WTC11 (cell line): ENCODE results near the gene PRRC2C. TPM values are rescaled to one million over a fixed set of nuclear protein-coding genes. Genes with fewer than 3 reads are reported as not detected.

Experiments
- ATAC-seq: fragments of 200-7000 bp; cut with Tn5 transposase; 2 replicates; pipeline ENCODE4 v1.10.0; 2021; ENCODE audit warnings: mild to moderate bottlenecking, moderate library complexity
- CTCF ChIA-PET: fragments of 300-600 bp; sonication (Branson Sonifier 250); formaldehyde crosslinking; loops from one replicate; lab custom pipeline; 2021; ENCODE audit warnings: antibody characterized with exemption; lab: Charles Lee
- POLR2A ChIA-PET: fragments of 350-600 bp; sonication (Branson Sonifier 250); formaldehyde crosslinking; loops from one replicate; lab custom pipeline; 2021; ENCODE audit warnings: antibody characterized with exemption; lab: Charles Lee
- DNase-seq: peaks from one replicate; pipeline ENCODE4 v3.0.0; 2021; ENCODE audit warnings: low spot score
- H3K27ac Mint-ChIP-seq: 2 replicates; pipeline ENCODE4 v1.8.0; 2021; ENCODE audit warnings: mixed read lengths
- H3K27me3 Mint-ChIP-seq: 2 replicates; pipeline ENCODE4 v1.8.0; 2021; ENCODE audit warnings: low read depth, mild to moderate bottlenecking, moderate library complexity, mixed read lengths
- H3K36me3 Mint-ChIP-seq: 2 replicates; pipeline ENCODE4 v1.8.0; 2021; ENCODE audit warnings: mixed read lengths
- H3K4me1 Mint-ChIP-seq: 2 replicates; pipeline ENCODE4 v1.8.0; 2022; ENCODE audit warnings: mixed read lengths
- H3K4me3 Mint-ChIP-seq: 2 replicates; pipeline ENCODE4 v1.8.0; 2021; ENCODE audit warnings: mild to moderate bottlenecking, moderate library complexity, mixed read lengths
- H3K9me3 Mint-ChIP-seq: 2 replicates; pipeline ENCODE4 v1.8.0; 2021; ENCODE audit warnings: mixed read lengths
- ATF6 ChIP-seq: sonication (generic); formaldehyde crosslinking; IDR thresholded peaks from 2 replicates; pipeline ENCODE4 v1.8.1; 2023; ENCODE audit warnings: mild to moderate bottlenecking, missing genetic modification reagents
- EMX1 ChIP-seq: fragments of 250-450 bp; sonication (Bioruptor Pico); IDR thresholded peaks from 2 replicates; pipeline ENCODE4 v1.8.0; 2021; ENCODE audit warnings: mild to moderate bottlenecking
- ESRRA ChIP-seq: sonication (generic); formaldehyde crosslinking; IDR thresholded peaks from 2 replicates; pipeline ENCODE4 v1.8.1; 2022; ENCODE audit warnings: mild to moderate bottlenecking, missing genetic modification reagents, borderline replicate concordance
- FOXK1 ChIP-seq: sonication (generic); formaldehyde crosslinking; IDR thresholded peaks from 2 replicates; pipeline ENCODE4 v1.8.0; 2022; ENCODE audit warnings: mild to moderate bottlenecking, moderate library complexity, missing genetic modification reagents
- FOXP1 ChIP-seq: sonication (generic); formaldehyde crosslinking; IDR thresholded peaks from 2 replicates; pipeline ENCODE4 v1.8.0; 2022; ENCODE audit warnings: missing genetic modification reagents, mild to moderate bottlenecking, moderate library complexity, borderline replicate concordance
- IRF2 ChIP-seq: sonication (generic); formaldehyde crosslinking; IDR thresholded peaks from 2 replicates; pipeline ENCODE4 v1.8.0; 2022; ENCODE audit warnings: low read depth, missing genetic modification reagents, borderline replicate concordance
- JUN ChIP-seq: sonication (generic); formaldehyde crosslinking; IDR thresholded peaks from 2 replicates; pipeline ENCODE4 v1.8.0; 2023; ENCODE audit warnings: mild to moderate bottlenecking, missing genetic modification reagents
- MLX ChIP-seq: sonication (generic); formaldehyde crosslinking; IDR thresholded peaks from 2 replicates; pipeline ENCODE4 v1.8.1; 2023; ENCODE audit warnings: mild to moderate bottlenecking, missing genetic modification reagents, moderate library complexity
- NFYB ChIP-seq: sonication (generic); formaldehyde crosslinking; conservative IDR thresholded peaks from 2 replicates; pipeline ENCODE4 v1.8.0; 2022; ENCODE audit warnings: low read depth, missing genetic modification reagents
- NR1H2 ChIP-seq: sonication (generic); formaldehyde crosslinking; IDR thresholded peaks from 2 replicates; pipeline ENCODE4 v1.9.0; 2021; ENCODE audit warnings: mild to moderate bottlenecking, moderate library complexity, missing genetic modification reagents
- PRRX2 ChIP-seq: fragments of 250-450 bp; sonication (Bioruptor Pico); IDR thresholded peaks from 2 replicates; pipeline ENCODE4 v1.8.0; 2021; ENCODE audit warnings: mild to moderate bottlenecking
- TEAD4 ChIP-seq: sonication (generic); formaldehyde crosslinking; IDR thresholded peaks from 2 replicates; pipeline ENCODE4 v1.8.0; 2022; ENCODE audit warnings: mild to moderate bottlenecking, missing genetic modification reagents
- TP53 ChIP-seq: sonication (generic); formaldehyde crosslinking; IDR thresholded peaks from 2 replicates; pipeline ENCODE4 v1.8.1; 2023; ENCODE audit warnings: mild to moderate bottlenecking, missing genetic modification reagents
- ZNF263 ChIP-seq: sonication (generic); formaldehyde crosslinking; IDR thresholded peaks from 2 replicates; pipeline ENCODE4 v1.8.1; 2022; ENCODE audit warnings: low read depth, mild to moderate bottlenecking, moderate library complexity, missing genetic modification reagents
- ZNF396 ChIP-seq: fragments of 250-450 bp; sonication (Bioruptor Pico); IDR thresholded peaks from 2 replicates; pipeline ENCODE4 v1.8.0; 2021; ENCODE audit warnings: mild to moderate bottlenecking, moderate library complexity, borderline replicate concordance
- ZNF671 ChIP-seq: fragments of 250-450 bp; sonication (Bioruptor Pico); IDR thresholded peaks from 2 replicates; pipeline ENCODE4 v1.8.0; 2021; ENCODE audit warnings: mild to moderate bottlenecking
- total RNA-seq: library from RNA; stranded (reverse); gene quantifications from 3 replicates; pipeline ENCODE4 v1.2.3, GENCODE V29; 2021
- TF ChIP-seq, protein P1 (sequence below): sonication (generic); formaldehyde crosslinking; IDR thresholded peaks from 2 replicates; pipeline ENCODE4 v1.8.0; 2023; ENCODE audit warnings: mild to moderate bottlenecking, missing genetic modification reagents
- TF ChIP-seq, protein P2 (sequence below): sonication (generic); formaldehyde crosslinking; IDR thresholded peaks from 2 replicates; pipeline ENCODE4 v1.8.0; 2023; ENCODE audit warnings: missing genetic modification reagents
- TF ChIP-seq, protein P3 (sequence below): sonication (generic); formaldehyde crosslinking; IDR thresholded peaks from 2 replicates; pipeline ENCODE4 v1.8.0; 2022; ENCODE audit warnings: mild to moderate bottlenecking, missing genetic modification reagents

The PRRC2C gene
- total RNA-seq, 1 experiment from 2014 or later, result 236 TPM

GRCh38 chr1:171570295-171570694 lies 85.0 kb downstream of the PRRC2C start (continued):
- TF ChIP-seq, protein P1, sequence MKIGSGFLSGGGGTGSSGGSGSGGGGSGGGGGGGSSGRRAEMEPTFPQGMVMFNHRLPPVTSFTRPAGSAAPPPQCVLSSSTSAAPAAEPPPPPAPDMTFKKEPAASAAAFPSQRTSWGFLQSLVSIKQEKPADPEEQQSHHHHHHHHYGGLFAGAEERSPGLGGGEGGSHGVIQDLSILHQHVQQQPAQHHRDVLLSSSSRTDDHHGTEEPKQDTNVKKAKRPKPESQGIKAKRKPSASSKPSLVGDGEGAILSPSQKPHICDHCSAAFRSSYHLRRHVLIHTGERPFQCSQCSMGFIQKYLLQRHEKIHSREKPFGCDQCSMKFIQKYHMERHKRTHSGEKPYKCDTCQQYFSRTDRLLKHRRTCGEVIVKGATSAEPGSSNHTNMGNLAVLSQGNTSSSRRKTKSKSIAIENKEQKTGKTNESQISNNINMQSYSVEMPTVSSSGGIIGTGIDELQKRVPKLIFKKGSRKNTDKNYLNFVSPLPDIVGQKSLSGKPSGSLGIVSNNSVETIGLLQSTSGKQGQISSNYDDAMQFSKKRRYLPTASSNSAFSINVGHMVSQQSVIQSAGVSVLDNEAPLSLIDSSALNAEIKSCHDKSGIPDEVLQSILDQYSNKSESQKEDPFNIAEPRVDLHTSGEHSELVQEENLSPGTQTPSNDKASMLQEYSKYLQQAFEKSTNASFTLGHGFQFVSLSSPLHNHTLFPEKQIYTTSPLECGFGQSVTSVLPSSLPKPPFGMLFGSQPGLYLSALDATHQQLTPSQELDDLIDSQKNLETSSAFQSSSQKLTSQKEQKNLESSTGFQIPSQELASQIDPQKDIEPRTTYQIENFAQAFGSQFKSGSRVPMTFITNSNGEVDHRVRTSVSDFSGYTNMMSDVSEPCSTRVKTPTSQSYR (CRISPR knock-in tag), result no peak
- TF ChIP-seq, protein P2, sequence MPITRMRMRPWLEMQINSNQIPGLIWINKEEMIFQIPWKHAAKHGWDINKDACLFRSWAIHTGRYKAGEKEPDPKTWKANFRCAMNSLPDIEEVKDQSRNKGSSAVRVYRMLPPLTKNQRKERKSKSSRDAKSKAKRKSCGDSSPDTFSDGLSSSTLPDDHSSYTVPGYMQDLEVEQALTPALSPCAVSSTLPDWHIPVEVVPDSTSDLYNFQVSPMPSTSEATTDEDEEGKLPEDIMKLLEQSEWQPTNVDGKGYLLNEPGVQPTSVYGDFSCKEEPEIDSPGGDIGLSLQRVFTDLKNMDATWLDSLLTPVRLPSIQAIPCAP (CRISPR knock-in tag), result no peak

DNA sequence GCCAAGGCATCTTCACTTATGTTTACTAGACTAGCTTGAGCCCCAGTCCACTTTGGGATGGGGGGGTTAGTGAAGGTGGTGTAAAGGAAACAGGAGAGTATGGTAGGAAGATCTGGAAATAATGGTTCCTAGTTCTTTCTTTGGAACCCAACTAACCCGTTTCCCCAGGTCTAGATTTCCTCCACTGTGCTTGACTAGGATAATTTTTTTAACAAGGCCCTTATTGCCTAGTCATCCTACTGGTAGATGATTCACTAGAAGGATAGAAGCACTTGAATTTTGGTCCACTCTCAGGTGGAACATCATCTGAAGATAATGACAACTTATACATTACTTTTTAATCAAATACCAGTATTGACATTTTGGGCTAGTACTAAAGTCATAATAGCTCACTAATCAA lies 90.8 kb downstream of the PRRC2C start:
- peaks cover 69% of the 10 kb centered on the region for H3K36me3 Mint-ChIP-seq

GRCh38 chr1:171581226-171581625 lies 95.9 kb downstream of the PRRC2C start:
- no peak overlapping the region for H3K27ac Mint-ChIP-seq
- H3K27me3 Mint-ChIP-seq, result no peaks in the 10 kb centered on the region
- ChIA-PET POLR2A (no interaction called here), CTCF (interaction anchor here (1.0 kb wide), 1 partner anchor 135 kb away, joined by 3 read pairs; no protein-coding TSS in a partner anchor)
- no peak for ATAC-seq
- peaks cover 73% of the 10 kb centered on the region for H3K36me3 Mint-ChIP-seq
- H3K4me3 Mint-ChIP-seq, result no peak overlapping the region
- no peaks in the 10 kb centered on the region for H3K4me1 Mint-ChIP-seq
- no peak for TF ChIP-seq ATF6
- no peak for TF ChIP-seq PRRX2
- TF ChIP-seq FOXK1, result no peak
- TF ChIP-seq EMX1 (CRISPR knock-in tag), result no peak
- no peak for TF ChIP-seq NFYB (CRISPR knock-in tag)
- TF ChIP-seq ZNF396 (CRISPR knock-in tag), result no peak
- no peak for TF ChIP-seq IRF2
- TF ChIP-seq NR1H2 (CRISPR knock-in tag), result no peak
- TF ChIP-seq ZNF263 (CRISPR knock-in tag), result no peak
- no peak for DNase-seq
- no peaks in the 10 kb centered on the region for H3K9me3 Mint-ChIP-seq

More for the DNA sequence above, 90.8 kb downstream of the PRRC2C start:
- no peaks in the 10 kb centered on the region for H3K27me3 Mint-ChIP-seq
- ChIA-PET POLR2A (no interaction called here), CTCF (no interaction called here)
- no peak for TF ChIP-seq ZNF671 (CRISPR knock-in tag)
- TF ChIP-seq, protein P3, sequence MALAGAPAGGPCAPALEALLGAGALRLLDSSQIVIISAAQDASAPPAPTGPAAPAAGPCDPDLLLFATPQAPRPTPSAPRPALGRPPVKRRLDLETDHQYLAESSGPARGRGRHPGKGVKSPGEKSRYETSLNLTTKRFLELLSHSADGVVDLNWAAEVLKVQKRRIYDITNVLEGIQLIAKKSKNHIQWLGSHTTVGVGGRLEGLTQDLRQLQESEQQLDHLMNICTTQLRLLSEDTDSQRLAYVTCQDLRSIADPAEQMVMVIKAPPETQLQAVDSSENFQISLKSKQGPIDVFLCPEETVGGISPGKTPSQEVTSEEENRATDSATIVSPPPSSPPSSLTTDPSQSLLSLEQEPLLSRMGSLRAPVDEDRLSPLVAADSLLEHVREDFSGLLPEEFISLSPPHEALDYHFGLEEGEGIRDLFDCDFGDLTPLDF (CRISPR knock-in tag), result no peak
- no peak for TF ChIP-seq EMX1 (CRISPR knock-in tag)
- no peak for TF ChIP-seq JUN (CRISPR knock-in tag)
- no peak for TF ChIP-seq ESRRA (CRISPR knock-in tag)
- no peak for TF ChIP-seq FOXP1 (CRISPR knock-in tag)
- TF ChIP-seq TEAD4 (CRISPR knock-in tag), result no peak
- TF ChIP-seq MLX, result no peak
- TF ChIP-seq TP53, result no peak
- ATAC-seq (no peak), DNase-seq (no peak)
- no peaks in the 10 kb centered on the region for H3K9me3 Mint-ChIP-seq
- no peaks in the 10 kb centered on the region for H3K4me1 Mint-ChIP-seq
- peak overlapping the region; percentile 80; the same call in 1 of the 2 replicates for H3K27ac Mint-ChIP-seq
- H3K4me3 Mint-ChIP-seq, result no peak overlapping the region
